T follicular helper cell (primary cell): ENCODE data around the gene ANAPC13.

Experiments
- DNase-seq: peaks from one replicate; pipeline ENCODE4 v3.0.0-alpha.2; 2020; ENCODE audit warnings: low read depth
- total RNA-seq, 2 experiments: gene quantifications; one replicate each; lab custom pipeline; 2026; lab: John Stamatoyannopoulos, UW

ANAPC13 gene
- 25.6 to 33.3 reads per million in 2 experiments for total RNA-seq

DNA sequence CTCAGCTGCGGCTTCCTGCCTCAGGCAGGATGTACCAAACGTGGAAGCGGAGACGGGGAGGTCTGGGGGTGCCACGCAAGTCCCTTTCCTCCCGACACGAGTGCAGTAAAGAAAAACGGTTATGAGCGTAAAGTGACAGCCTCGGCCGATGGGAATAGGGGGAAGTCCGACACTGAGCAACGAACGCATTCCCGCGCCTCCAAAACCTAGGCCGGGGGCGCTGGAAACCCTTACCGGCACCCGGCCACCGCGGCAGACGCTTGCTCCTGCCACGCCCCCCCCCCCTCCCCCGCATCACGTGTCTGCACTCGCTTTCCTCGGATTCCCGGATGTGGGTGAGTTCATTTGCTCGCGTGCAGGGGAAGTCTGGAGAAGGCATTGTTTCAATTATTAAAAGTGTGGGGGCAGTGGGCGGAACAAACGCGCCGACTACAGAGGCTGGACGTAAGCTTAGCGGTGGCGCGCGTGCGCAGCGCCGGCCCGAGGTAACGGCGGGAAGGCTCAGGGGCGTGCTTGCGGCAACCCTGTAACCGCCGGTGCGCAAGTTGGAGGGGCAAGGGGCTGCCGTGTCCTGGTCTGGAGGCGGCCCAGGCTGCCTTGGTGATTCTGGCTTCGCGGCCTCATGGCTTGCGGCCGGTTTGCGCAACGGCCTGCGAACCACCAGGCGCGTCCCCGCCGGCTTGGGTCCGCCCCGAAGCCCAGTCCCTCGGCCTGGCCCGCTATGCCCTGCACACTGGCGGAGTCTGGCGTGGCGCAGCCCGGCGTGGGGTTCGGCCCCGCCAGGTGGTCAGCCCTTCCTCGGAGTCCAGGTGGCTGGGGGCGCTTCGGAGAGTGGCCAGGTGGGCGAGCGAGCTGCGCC is at the start of gene ANAPC13, which contains the start of gene CEP63:
Gene ANAPC13, minus strand, starts transcription at position 268 of the 859 bp plus-strand sequence. CDS start 3,081 bp downstream, outside the sequence.
Gene CEP63, plus strand, starts transcription at position 340 of the 859 bp plus-strand sequence. CDS start 9,264 bp downstream, outside the sequence.
- peak; percentile 90 for DNase-seq

DNA sequence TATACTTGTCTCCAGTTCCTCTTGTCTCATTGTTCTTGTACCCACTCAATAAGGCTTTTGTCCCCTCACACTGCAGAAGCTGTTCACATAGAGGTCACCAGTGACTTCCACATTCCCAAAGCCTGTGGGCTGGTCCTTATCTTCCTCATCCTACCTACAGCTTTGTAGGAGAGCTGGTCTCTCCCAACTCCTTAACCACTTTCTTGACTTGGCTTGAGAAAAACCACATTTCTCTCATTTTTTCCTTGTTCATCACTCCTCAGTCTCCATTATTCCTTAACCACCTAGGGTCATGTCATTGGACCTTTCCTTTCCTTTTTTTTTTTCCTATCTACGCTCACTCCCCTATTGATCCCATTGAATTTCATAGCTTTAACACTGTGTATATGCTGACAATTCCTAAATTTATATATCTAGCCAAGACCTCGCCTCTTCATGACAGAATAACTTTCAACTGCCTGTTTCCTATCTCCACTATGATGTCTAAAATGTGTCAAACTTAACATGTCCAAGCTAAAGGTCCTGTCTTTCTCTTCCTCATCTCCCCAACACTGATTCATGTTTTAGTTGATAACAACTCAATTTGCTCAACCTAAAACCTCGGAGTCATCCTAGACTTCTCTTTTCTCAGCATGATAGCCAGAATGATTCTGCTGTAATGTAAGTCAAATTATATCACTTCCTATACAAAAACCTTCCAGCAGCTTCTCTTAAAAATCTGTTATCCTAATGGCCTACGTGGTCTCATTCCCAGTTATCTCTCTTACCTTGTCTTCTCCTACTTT is 49.6 kb upstream of the ANAPC13 start:
- DNase-seq: no peak

GRCh38 chr3:134533493-134533892 is 47.7 kb upstream of the ANAPC13 start:
- DNase-seq: no peak

DNA sequence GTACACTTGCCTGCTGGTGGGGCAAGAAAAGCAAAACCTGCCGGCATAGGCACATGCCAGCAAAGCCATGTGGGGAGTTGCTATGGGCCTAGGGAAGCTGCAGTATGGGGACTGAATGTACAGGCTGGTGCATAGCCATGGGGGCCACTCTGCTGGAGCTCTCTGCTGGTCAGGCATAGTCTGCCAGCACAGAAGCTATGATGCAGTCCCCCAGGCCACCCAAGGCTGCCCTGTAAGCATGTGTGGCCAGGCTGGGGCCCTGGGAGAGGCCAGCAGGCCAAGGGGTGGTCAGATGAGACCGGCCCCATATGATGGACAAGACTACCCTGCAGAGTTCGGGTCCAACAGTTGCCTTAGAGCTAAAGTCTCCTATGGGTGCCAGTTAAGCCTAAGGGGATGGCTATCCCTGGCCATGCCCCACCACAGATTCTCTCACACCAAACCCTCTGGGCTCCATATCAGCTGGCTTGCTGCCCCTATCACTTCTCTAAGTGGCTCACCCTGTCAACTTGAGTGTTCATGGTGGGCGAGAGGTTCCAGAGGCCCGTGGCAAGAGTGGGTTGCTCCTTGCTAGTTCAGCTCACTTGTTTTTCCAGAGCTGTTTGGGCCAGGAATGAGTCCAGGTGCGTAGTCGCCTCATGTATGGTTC is 41.9 kb upstream of the ANAPC13 start:
- no peak for DNase-seq

DNA sequence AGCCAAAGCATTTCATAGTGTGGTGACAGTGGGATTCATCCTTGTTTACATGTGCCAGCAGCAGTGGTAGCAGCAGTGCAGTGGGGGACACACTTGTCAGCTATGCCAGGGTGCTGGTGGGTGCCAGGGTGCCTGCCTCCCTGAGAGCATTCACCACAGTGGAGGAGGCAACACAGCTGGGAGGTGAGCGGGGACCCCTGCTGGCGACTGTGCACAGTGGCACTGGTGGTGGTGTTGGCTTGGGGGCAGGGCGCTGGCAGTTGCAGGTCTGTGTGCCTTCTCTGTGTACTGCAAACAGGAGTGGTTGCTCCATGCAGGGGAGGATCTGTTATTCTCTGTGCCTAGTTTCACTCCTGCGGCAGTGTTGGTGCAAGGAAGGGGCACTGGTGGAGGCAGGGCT is 41.3 kb upstream of the ANAPC13 start:
- no peak for DNase-seq

- no peak for DNase-seq
Observed at GRCh38 chr3:134526319-134526718, 40.5 kb upstream of the ANAPC13 start.

DNA sequence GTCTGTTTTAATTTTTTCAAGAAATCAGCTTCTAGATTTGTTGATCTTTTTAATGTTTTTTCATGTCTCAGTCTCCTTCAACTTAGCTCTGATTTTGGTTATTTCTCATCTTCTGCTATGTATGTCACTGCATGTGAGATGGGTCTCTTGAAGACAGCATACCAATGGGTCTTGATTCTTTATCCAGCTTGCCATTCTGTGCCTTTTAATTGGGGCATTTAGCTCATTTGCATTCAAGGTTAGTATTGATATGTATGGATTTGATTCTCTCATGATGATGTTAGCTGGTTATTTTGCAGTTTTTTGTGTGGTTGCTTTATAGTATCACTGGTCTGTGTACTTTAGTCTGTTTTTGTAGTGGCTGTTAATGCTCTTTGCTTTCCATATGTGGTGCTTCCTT is 39.5 kb upstream of the ANAPC13 start:
- no peak for DNase-seq

DNA sequence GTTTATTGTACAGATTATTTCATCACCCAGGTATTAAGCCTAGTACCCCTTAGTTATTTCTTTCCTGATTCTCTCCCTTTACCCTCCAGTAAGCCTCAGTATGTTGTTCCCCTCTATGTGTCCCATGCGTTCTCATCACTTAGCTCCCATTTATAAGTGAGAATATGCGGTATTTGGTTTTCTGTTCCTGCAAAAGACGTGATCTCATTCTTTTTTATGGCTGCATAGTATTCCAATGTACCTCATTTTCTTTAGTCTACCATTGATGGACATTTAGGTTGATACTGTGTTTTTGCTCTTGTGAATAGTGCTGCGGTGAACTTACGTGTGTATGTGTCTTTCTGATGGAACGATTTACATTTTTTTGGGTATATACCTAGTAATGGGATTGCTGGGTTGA is 36.8 kb upstream of the ANAPC13 start:
- DNase-seq: no peak

GRCh38 chr3:134517791-134518190 is 32.0 kb upstream of the ANAPC13 start:
- no peak for DNase-seq

DNA sequence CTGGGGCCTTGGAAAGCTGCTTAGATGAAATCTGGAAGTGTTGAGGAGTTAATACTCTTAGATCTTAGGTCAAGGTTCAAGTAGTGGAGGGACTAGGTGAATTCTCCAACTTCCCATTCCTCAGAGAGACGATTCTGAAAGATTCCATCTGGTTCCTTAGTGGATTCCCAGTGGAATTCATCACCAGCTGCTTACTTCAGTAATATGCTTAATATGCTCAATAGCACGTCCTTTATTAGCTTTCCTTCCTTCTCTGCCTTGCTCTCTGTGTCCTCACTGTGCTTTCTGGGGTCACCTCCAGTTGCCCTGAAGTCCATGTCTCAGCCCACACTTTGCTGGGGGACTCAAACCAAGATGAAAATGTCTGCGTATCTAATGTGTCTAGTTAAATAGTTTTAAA is 31.1 kb upstream of the ANAPC13 start:
- no peak for DNase-seq

- no peak for DNase-seq
Observed at GRCh38 chr3:134511500-134511899, 25.7 kb upstream of the ANAPC13 start.

DNA sequence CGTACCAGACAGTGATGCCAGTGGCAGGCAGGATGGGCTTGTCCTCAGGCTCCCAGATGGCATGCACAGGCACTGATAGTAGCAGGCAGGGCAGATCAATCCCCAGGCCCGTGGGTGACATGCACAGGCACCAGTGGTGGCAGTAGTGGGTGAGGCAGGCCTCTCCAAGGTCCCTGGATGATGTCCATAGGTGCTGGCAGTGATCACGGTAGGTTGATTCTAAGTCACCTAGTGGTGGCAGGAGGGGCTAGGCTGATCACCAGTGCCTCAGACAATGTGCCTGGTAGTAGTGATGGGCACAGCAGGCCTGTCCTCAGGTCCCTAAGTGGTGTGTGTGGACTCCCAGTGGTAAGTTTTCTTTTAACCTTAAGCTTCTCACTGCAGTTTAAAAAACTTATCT is 19.7 kb upstream of the ANAPC13 start:
- no peak for DNase-seq

- no peak for DNase-seq
Observed at GRCh38 chr3:134504132-134504531, 18.3 kb upstream of the ANAPC13 start.

GRCh38 chr3:134503266-134503665 is 17.5 kb upstream of the ANAPC13 start:
- DNase-seq: no peak

GRCh38 chr3:134496471-134497071 is 10.8 kb upstream of the ANAPC13 start:
- DNase-seq: no peak

GRCh38 chr3:134495980-134496379 is 10.2 kb upstream of the ANAPC13 start:
- no peak for DNase-seq

GRCh38 chr3:134494495-134494894 is 8.7 kb upstream of the ANAPC13 start:
- DNase-seq: no peak

DNA sequence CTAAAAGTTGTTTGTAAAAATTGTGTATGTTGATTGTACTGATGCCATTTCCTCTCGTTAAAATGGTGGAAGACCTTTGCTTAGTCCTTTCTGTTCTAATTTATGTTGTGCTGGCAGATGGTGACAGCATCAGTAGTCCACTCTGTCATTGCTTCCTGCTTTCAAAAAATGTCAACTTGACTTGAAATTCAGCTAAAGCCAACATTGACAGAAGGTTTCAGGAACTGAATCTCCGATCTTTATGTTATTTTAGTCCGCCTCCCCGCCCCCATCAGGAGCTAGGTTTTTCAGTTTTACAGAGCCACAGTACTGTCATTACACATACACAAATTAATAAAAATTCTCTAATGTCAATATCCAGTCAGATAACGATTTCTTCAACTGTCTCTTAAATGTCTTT is 1.6 kb upstream of the ANAPC13 start:
- DNase-seq: no peak

DNA sequence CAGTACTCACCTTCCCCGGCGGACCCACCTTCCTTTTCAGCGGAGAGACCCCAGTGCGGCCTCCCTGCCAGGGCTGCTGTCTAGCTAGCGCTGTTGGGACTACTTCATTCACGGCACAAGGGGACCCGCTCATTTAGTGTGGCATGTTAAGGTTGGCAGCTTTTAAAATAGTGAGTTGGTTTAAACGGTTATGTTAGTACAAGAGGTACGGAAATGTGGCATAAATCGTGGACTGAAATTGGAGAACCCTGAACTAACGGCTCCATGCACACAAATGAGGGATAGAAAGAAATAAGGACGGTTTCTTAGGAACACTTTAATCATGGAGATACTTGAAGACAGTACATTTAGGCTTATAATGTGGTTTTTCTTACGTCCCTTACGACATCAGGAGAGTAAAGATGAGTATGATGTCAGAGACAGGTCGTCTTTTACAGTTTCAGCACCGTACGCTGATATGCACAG is 824 bp upstream of the ANAPC13 start:
- DNase-seq: peak; percentile 25

DNA sequence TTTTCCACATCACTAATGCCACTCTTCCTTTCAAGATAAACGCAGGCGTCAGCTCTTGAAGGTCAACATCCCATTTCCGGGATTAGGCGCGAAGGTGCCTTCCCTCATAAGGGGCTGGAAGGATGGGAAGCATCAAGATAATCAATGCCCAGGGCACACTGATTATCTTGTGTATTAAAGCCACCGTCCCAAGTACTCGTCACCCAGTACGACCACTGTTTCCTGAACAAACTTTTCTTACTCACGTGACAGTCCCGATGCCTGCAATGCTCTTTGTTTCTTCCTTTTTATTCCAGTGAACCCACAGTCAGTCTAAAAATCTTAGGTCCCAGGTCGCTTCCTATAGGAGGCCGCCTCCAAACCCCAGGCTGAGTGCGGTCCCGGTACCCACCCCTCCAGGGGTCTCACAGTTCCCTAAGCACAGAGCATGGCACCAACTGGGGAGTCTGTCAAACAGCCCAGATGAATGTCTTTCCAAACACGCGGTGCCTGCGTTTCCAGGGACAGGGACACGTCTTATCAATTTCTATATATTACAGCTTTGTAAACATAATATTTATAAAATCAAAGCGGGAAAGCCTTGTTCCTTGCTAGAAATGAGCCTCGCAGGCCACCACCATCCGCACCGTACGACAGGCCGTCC is 589 bp downstream of the ANAPC13 start:
- no peak for DNase-seq

DNA sequence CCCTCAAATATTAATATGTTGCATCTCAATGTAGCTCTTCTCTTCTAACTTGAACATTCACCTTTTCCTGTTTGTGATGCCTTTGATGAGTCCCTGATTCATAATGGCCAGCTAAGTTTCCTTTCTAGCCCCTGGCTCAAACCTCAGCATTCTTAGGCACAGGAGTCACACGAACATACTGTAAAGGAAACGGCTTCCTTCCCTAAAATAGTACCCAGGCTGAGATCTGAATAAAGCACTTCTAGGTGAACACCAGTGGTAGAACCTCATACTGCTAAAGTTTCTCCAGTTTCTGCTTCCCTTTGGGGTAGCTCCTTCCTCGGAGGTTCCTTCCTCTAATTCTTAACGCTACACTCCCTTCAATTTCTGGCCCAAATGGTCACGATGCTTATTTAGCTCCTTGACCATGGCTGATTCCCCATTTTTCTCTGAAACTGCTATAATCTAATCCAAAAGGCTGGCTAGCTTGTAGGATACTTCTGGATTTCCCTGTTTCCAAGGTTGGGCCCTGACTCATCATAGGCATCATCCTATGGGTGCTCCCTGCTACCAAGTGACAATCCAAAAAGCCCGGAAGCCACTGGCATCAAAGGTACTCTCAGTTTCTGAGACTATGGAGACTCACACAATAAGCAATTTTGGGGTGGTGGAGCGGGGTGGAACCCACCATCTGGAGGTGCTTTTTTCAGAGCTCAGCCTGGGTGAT is 2.4 kb downstream of the ANAPC13 start:
- DNase-seq: no peak
